ENCODE measurements around the gene FDXACB1. TPM values are rescaled to one million over a fixed set of nuclear protein-coding genes. Genes with fewer than 3 reads are reported as not detected.

FDXACB1 gene
- total RNA-seq, 1 donor from 2014 or later = 1.6 TPM

GRCh38 chr11:111836721-111837120 is 42.2 kb downstream of the FDXACB1 start:
- H3K9me3 Mint-ChIP-seq (ENCODE audit: low read depth) = no peaks in the 10 kb centered on the region
- H3K27me3 Mint-ChIP-seq (ENCODE audit: low read depth) = no peaks in the 10 kb centered on the region
- H3K36me3 Mint-ChIP-seq (ENCODE audit: low read depth) = peaks cover 17% of the 10 kb centered on the region
- no peak for DNase-seq (ENCODE audit: low spot score)
- H3K4me3 Mint-ChIP-seq (ENCODE audit: unreplicated experiment) = no peak overlapping the region
- H3K4me1 Mint-ChIP-seq (ENCODE audit: low read depth) = peaks cover 14% of the 10 kb centered on the region
- H3K27ac Mint-ChIP-seq (ENCODE audit: unreplicated experiment) = no peak overlapping the region
- no peak for TF ChIP-seq CTCF (IDR thresholded peaks at IDR 0.05)

- Mint-ChIP-seq H3K36me3 (ENCODE audit: low read depth) (peaks cover 17% of the 10 kb centered on the region), H3K4me3 (ENCODE audit: unreplicated experiment) (no peak overlapping the region), H3K9me3 (ENCODE audit: low read depth) (no peaks in the 10 kb centered on the region), H3K4me1 (ENCODE audit: low read depth) (peaks cover 8% of the 10 kb centered on the region), H3K27me3 (ENCODE audit: low read depth) (no peaks in the 10 kb centered on the region), H3K27ac (ENCODE audit: unreplicated experiment) (no peak overlapping the region)
- no peak for DNase-seq (ENCODE audit: low spot score)
- no peak for TF ChIP-seq CTCF (IDR thresholded peaks at IDR 0.05)
These were observed 42.8 kb downstream of the FDXACB1 start for GRCh38 chr11:111836162-111836561.

- Mint-ChIP-seq H3K36me3 (ENCODE audit: low read depth) (peaks cover 17% of the 10 kb centered on the region), H3K4me3 (ENCODE audit: unreplicated experiment) (no peak overlapping the region), H3K9me3 (ENCODE audit: low read depth) (no peaks in the 10 kb centered on the region), H3K27ac (ENCODE audit: unreplicated experiment) (no peak overlapping the region), H3K4me1 (ENCODE audit: low read depth) (peaks cover 3% of the 10 kb centered on the region), H3K27me3 (ENCODE audit: low read depth) (no peaks in the 10 kb centered on the region)
- no peak for TF ChIP-seq CTCF (IDR thresholded peaks at IDR 0.05)
- no peak for DNase-seq (ENCODE audit: low spot score)
These were observed 43.3 kb downstream of the FDXACB1 start for GRCh38 chr11:111835665-111836064.

GRCh38 chr11:111834432-111835163 is 44.4 kb downstream of the FDXACB1 start:
- Mint-ChIP-seq H3K4me3 (ENCODE audit: unreplicated experiment) (no peak overlapping the region), H3K4me1 (ENCODE audit: low read depth) (peaks cover 5% of the 10 kb centered on the region), H3K27me3 (ENCODE audit: low read depth) (no peaks in the 10 kb centered on the region), H3K9me3 (ENCODE audit: low read depth) (no peaks in the 10 kb centered on the region), H3K27ac (ENCODE audit: unreplicated experiment) (no peak overlapping the region), H3K36me3 (ENCODE audit: low read depth) (peaks cover 18% of the 10 kb centered on the region)
- TF ChIP-seq CTCF (IDR thresholded peaks at IDR 0.05) = no peak
- no peak for DNase-seq (ENCODE audit: low spot score)

GRCh38 chr11:111833524-111833923 is 45.4 kb downstream of the FDXACB1 start:
- H3K4me3 Mint-ChIP-seq (ENCODE audit: unreplicated experiment) = no peak overlapping the region

More at GRCh38 chr11:111833524-111833923, 45.4 kb downstream of the FDXACB1 start:
- DNase-seq (ENCODE audit: low spot score) = no peak
- peak; percentile 58 for TF ChIP-seq CTCF (IDR thresholded peaks at IDR 0.05)
- Mint-ChIP-seq H3K36me3 (ENCODE audit: low read depth) (peaks cover 18% of the 10 kb centered on the region), H3K27me3 (ENCODE audit: low read depth) (no peaks in the 10 kb centered on the region), H3K27ac (ENCODE audit: unreplicated experiment) (no peak overlapping the region), H3K9me3 (ENCODE audit: low read depth) (no peaks in the 10 kb centered on the region), H3K4me1 (ENCODE audit: low read depth) (peaks cover 15% of the 10 kb centered on the region)
